Stimulated activated CD8-positive, alpha-beta memory T cell treated with anti-CD3 and anti-CD28 coated beads, Interleukin-4, amount 100 ng/mL, for 24 hours (primary cell): ENCODE measurements around the gene HPS3.
"Not testable (repeated sequence)": the region's sequence is repeated elsewhere in the genome, so short reads cannot be mapped to it uniquely, and the experiment has no call there.

Source experiments
- DNase-seq: peaks from one replicate; pipeline ENCODE4 v3.0.0-alpha.2; 2020; ENCODE audit warnings: low read depth

HPS3 gene, protein sequence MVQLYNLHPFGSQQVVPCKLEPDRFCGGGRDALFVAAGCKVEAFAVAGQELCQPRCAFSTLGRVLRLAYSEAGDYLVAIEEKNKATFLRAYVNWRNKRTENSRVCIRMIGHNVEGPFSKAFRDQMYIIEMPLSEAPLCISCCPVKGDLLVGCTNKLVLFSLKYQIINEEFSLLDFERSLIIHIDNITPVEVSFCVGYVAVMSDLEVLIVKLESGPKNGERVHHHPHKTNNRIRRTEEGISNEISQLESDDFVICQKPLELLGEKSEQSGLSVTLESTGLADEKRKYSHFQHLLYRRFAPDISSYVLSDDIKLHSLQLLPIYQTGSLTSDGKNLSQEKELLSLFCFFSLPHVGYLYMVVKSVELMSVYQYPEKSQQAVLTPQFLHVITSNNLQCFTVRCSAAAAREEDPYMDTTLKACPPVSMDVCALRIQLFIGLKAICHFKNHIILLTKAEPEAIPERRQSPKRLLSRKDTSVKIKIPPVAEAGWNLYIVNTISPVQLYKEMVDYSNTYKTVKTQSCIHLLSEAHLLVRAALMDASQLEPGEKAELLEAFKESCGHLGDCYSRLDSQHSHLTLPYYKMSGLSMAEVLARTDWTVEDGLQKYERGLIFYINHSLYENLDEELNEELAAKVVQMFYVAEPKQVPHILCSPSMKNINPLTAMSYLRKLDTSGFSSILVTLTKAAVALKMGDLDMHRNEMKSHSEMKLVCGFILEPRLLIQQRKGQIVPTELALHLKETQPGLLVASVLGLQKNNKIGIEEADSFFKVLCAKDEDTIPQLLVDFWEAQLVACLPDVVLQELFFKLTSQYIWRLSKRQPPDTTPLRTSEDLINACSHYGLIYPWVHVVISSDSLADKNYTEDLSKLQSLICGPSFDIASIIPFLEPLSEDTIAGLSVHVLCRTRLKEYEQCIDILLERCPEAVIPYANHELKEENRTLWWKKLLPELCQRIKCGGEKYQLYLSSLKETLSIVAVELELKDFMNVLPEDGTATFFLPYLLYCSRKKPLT

DNA sequence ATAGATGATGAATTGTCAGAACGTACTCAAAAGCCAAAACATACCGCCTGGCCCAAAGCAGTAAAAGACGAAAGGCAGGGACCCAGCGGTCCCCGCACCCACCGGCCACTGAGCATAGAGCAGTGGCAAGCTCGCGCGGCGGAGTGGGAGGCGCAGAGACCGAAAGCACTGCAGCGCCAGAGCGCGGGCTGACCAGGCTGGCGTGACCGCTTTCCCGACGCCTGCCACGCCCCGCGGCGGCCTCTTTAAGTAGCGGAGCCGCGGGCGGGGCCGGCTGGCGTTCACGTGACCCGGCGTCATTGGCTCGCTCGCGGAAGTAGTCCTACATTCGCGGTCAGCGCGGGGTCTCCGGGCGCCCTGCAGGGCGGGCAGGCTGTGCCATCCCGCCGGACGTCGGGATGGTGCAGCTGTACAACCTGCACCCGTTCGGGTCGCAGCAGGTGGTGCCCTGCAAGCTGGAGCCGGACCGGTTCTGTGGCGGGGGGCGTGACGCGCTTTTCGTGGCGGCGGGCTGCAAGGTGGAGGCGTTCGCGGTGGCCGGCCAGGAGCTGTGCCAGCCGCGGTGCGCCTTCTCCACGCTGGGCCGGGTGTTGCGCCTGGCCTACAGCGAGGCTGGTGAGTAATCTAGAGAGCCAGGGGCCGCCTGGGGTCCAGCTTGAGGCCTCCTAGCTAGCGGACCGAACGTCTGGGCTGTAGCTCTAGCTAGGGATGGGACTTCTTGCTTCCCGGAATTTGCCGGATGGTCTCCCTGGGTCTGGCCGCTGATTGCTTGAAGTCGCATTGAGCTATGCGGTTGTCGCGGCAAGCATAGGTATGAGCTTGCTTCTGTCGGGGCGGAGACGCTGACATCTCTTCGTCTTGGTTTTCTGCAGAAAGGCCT, at the start of gene HPS3:
TSS of gene HPS3 (plus strand) at position 313 of the 880 bp plus-strand sequence. CDS start at position 399, 86 bp downstream.
- peak; percentile 79 for DNase-seq

- no peak for DNase-seq
These were observed 49.3 kb upstream of the HPS3 start for GRCh38 chr3:149080011-149080698.

DNA sequence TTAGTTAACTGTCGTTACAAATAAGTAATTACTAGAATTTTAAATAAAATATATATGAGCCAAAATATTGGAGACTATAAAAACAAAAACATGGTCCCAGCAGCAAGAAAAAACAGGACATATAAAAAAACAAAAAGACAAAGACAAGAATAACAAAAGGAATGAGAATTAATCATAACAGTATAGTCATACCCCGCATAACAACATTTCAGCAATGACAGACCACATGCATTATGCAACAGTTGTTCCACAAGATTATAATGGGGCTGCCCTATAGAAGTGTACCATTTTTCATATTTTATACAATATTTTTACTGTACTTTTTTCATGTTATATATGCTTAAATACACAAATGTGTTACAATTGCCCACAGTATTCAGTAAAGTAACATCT, 48.7 kb upstream of the HPS3 start:
- DNase-seq = no peak

- no peak for DNase-seq
These were observed 47.7 kb upstream of the HPS3 start for GRCh38 chr3:149081772-149082171.

DNA sequence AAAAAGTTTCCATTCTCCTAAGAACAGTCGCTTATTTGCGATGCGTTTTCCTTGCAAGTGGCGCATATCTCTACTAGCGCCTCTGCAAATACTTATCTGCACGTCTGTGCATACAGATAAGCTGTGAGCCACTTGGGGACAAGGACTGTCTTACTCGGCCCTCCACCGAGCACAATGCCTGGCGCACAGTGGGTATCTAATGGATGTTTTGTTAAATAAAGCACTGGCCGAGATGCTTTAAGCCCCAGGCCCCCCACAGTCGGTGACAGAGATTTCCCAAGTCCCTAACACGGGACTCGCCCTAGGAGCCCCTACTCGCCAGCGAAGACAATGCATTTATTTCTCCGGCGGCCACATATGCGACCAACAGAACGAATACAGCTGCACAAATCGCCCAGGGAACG, 43.6 kb upstream of the HPS3 start:
- DNase-seq = no peak

DNA sequence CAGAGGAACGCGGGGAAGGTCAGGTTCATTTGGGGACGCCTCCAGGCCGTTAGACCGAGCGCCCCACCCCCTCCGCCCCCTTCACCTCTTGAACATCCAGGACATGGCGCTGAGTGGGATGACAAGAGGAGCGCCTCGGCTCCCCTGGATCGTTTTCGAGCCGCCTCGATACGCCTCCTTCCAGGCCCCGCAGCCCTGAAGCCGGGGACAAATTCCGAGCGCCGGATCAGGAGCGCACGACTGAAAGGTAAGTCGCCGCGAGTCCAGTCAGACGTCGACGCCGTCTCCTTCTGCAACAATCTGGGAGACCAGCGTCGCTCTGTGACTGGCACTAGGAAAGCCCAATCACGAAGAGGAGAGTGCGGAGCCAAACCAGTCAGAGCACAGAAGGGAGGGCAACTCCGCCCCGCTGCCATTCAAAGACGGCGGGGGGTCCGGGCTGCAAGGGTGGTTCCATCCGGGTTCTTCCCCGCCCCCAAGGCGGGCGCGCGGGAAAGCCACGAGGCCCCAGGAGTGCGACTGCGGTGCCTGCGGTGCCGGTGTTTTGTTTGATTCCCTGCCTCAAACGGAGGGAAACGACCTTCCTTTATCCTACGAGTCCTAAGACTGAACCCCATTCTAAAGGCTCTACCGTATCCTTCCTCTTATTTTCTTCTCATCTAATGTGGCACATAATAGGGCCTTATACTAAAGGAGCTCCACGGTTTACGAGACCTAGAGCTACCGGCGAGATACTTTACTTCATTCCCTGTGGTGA, 43.0 kb upstream of the HPS3 start, which contains the start of gene HLTF:
TSS of gene HLTF (minus strand) at position 302 of the 757 bp plus-strand sequence. CDS start at position 105, 197 bp downstream.
- peak; percentile 89 for DNase-seq

DNA sequence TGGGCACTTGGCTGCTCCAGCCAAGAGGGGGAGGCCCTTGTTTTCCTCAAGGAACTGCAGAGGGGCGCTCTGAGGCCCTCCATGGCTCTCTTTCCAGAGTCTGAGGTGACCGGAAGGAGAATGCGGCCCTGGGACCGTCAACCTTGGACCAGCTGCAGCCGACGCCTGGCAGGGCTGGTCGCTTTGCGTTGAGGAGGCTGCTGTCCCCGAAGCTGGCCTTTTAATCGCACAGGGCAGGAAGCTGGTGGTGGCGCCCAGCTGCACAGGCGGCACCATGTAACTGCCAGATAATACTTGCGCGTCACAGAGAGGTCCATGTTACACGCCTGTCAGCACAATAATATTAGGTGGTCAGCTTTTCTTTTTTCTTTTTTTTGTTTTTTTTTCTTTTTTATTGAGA, 42.2 kb upstream of the HPS3 start:
- no peak for DNase-seq

DNA sequence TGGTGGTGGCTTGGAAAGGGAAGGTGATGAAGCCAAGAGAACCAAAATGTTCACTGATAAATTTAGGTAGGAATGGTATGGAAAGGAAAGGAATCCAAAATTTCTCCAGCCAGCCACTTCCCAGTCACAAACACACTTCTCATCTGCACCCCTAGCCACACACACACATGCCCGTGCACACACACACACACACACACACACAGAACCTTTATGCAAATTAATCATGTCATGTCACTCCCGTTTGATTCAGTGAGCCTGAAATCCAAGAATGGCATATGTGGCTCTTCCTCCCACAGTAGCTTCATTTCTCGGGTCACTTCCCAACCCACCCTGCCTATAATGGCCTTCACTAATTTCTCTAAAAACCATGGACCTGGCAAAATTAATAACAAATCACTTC, 40.0 kb upstream of the HPS3 start:
- no peak for DNase-seq

GRCh38 chr3:149090461-149090860, 39.0 kb upstream of the HPS3 start:
- DNase-seq = no peak

GRCh38 chr3:149090907-149091306, 38.5 kb upstream of the HPS3 start:
- no peak for DNase-seq

DNA sequence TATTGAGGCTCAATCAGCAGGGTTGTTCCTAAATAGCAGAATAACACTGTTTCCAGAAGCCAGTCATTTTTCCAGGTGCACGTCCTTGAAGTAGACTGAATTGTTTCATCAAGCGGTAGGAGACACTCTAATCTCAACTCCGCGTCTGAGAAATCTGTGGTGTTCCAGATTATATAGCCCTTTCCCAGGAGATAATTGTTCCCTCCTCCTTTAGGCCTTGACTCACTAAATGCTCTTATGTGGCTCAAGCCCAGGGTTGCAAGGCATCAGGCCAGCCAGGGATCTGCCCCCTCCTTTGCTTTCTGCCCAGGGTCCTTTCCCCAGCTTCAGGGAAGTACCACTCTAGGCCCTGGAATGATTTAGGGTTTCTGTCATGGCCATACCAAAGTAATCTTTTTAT, 37.5 kb upstream of the HPS3 start:
- no peak for DNase-seq

DNA sequence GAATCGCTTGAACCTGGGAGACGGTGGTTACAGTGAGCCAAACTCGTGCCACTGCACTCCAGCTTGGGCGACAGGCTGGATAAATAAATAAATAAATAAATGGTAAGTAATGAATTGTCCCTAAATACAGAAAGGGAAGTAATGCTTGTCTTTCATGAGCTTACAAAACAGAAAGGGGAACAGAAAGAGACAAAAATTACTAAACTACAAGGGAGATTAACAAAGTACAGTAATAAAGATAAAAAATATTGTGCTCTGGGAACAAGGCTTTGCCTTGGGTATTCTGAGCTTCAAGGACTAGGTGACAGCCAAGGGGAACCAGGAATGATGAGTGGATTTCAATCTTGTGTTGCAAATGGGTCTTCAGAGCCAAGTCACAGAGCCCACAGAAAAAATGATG, 34.0 kb upstream of the HPS3 start:
- DNase-seq = no peak

DNA sequence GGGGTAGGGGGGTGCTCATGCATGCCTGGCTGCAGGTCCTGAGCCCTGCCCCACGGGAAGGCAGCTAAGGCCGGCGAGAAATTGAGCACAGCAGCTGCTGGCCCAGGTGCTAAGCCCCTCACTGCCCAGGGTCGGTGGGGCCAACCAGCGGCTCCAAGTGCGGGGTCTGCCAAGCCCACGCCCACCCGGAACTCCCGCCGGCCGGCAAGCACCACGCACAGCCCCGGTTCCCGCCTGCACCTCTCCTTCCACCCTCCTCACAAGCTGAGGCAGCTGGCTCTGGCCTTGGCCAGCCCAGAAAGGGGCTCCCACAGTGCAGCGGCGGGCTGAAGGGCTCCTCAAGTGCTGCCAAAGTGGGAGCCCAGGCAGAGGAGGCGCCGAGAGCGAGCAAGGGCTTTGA, 31.5 kb upstream of the HPS3 start:
- DNase-seq = not testable (repeated sequence)

GRCh38 chr3:149101154-149101553, 28.3 kb upstream of the HPS3 start:
- no peak for DNase-seq

DNA sequence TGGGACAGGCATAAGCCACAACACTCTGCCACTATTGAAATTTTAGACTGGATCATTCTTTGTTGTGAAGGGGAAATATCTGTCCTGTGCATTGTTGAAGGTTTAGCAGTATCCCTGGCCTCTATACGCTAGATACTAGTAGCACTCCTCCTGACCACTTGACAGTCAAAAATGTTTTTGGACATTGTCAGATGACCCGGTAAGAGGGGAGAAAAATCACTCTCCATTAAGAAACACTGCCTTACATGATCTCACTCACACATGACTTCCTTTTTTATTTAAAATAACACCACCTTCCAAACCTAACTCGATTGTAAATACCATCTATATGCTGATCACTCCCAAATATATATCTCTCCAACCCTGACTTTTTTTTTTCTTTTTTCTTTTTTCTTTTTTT, 27.8 kb upstream of the HPS3 start:
- no peak for DNase-seq

DNA sequence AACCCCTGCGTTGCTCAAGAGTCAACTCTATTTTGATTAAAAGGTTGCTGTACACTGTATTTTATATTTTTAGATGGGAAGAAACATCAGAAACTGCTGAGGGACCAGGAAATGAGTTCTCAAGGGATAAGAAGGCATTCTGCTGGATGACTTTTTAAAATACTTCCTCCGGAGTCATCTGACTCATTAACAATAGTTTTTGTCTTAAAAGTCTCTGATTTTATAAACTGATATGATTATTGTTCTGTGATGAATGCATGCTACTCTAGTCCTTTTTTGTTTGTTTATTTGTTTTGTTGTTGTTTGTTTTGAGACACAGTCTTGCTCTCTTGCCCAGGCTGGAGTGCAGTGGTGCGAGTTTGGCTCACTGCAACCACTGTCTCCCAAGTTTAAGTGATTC, 25.0 kb upstream of the HPS3 start:
- DNase-seq = no peak

- no peak for DNase-seq
These were observed 15.0 kb upstream of the HPS3 start for GRCh38 chr3:149114458-149114857.

DNA sequence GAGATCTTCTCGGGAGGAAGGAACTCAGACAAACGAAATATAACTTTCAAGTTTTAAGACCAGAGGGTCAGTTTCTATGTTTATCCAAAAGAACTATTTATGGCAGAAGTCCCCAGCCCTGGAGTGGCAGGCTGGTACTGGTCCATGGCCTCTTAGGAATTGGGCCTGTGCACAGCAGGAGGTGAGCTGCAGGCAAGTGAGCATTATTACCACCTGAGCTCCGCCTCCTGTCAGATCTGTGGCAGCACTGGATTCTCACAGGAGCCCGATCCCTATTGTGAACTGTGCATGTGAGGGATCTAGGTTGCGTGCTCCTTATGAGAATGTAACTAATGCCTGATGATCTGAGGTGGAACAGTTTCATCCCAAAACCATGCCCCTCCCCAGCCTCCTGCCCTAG, 14.3 kb upstream of the HPS3 start:
- DNase-seq = no peak

- no peak for DNase-seq
These were observed 10.7 kb upstream of the HPS3 start for GRCh38 chr3:149118724-149119123.

DNA sequence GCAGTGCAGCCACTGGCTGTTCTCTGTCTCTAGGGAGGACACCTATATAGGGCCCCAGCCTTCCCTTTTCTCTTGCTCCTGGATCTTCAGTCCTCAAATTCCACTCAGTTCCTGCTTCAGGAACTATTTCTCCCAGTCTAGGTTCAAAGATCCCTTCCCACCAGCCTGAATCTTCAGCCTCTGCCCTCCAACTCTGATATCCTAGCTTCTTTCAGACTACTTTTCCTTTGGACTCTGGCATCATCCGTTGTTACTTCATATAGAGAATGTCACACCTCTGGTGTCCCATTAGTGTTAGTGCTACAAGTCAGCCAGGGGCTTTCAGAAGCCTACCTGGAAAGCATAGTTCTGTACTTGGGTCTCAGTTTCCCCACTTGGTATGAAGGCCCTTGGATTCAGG, 10.0 kb upstream of the HPS3 start:
- no peak for DNase-seq
